Measurements from ENCODE around the gene TWF1. TPM values are rescaled to one million over a fixed set of nuclear protein-coding genes. Genes with fewer than 3 reads are reported as not detected.
A peak's percentile ranks its signal among the peaks of the same experiment; 100 is the strongest.
"Not testable (repeated sequence)": the region's sequence is repeated elsewhere in the genome, so short reads cannot be mapped to it uniquely, and the experiment has no call there.

TWF1 gene
- total RNA-seq, 2 donors from 2014 or later: 12.7 to 30.2 TPM

DNA sequence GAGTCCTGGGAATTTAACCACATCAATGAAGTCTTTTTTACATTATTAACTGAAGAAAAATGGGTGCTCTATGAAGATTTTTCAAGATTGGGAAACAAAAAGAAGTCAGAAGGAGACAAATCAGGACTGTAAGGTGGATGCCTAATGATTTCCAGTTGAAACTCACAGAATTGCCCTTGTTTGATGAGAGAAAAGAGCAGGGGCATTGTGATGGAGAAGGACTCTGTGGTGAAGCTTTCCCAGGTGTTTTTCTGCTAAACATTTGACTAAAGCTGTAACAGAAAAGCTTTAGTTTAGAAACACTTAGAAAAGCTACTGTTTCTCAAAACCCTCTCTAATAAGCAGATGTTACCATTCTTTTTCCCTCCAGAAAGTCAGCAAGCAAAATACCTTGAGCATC lies 41.6 kb downstream of the TWF1 start:
- no peak for ATAC-seq (replicated peaks)
- Mint-ChIP-seq H3K4me1 (peaks cover 24% of the 10 kb centered on the region), H3K27me3 (no peaks in the 10 kb centered on the region), H3K9me3 (no peaks in the 10 kb centered on the region), H3K4me3 (no peak overlapping the region), H3K36me3 (ENCODE audit: low read depth) (peaks cover 25% of the 10 kb centered on the region), H3K27ac (no peak overlapping the region)

DNA sequence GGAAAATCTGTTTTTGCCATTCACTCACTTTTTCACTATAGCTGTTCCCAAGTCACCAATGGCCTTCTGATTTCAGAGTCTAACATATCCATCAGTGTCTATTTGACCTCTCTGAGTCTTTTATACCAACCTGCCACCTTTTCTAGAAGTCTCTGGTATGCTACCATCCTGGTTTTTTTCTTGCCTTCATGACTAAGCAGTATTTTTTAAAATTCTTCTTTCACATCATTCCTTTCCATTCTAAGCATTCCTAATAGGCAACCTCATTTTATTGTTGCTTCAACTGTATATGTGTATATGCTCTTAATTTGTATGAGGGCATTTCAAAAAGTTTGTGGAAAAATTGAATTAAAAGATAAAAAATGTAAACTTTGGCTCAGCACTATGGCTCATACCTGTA lies 42.3 kb downstream of the TWF1 start:
- Mint-ChIP-seq H3K27ac (no peak overlapping the region), H3K4me3 (no peak overlapping the region), H3K36me3 (ENCODE audit: low read depth) (peaks cover 25% of the 10 kb centered on the region), H3K9me3 (no peaks in the 10 kb centered on the region), H3K27me3 (no peaks in the 10 kb centered on the region), H3K4me1 (peaks cover 24% of the 10 kb centered on the region)
- ATAC-seq (replicated peaks): no peak

GRCh38 chr12:43762596-43762995 lies 43.5 kb downstream of the TWF1 start:
- Mint-ChIP-seq H3K4me1 (peaks cover 29% of the 10 kb centered on the region), H3K27me3 (no peaks in the 10 kb centered on the region), H3K36me3 (ENCODE audit: low read depth) (peaks cover 29% of the 10 kb centered on the region), H3K27ac (no peak overlapping the region), H3K4me3 (peak overlapping the region; percentile 90), H3K9me3 (no peaks in the 10 kb centered on the region)
- no peak for ATAC-seq (replicated peaks)

DNA sequence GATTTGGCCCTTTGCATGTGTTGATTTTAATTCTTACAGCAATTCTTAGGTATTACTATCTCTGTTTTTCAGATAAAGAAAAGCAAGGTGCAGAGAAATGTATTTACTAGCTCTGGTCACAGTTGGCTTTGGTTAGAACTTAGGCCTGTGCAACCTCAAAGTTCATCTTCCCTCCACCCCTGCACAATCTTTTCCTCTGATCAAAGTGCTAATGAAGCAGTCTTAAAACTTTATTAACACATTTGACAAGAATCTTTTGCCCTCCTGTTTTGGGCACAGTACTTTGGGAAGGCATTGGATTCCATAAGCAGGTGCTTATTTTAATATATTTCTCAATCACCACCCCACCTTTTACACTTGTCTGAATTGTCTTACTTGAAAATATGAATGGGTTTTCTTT lies 44.6 kb downstream of the TWF1 start:
- H3K4me1 Mint-ChIP-seq: peaks cover 36% of the 10 kb centered on the region
- peaks cover 31% of the 10 kb centered on the region for H3K36me3 Mint-ChIP-seq (ENCODE audit: low read depth)
- peak overlapping the region; percentile 14 for H3K27ac Mint-ChIP-seq
- H3K27me3 Mint-ChIP-seq: no peaks in the 10 kb centered on the region
- peak overlapping the region; percentile 90 for H3K4me3 Mint-ChIP-seq
- no peaks in the 10 kb centered on the region for H3K9me3 Mint-ChIP-seq
- no peak for ATAC-seq (replicated peaks)

DNA sequence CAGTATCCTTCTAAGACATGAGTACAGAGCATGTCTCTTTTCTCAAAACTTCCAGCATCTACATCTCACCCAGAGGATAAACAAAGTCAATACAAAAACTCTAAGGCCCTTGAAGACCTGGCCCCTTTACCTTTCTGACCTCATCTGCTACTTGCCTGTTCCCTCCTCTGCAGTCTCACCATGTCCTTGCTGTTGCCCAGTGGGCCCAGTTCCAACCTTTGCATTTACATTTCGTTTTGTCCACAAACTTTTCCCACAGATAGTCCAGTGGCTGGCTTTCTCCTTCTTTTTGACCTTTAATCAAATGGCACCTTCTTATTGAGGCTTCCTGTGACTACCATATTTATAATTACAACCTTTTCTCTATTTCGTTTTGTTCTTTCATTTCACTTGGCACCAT lies 45.7 kb downstream of the TWF1 start:
- H3K36me3 Mint-ChIP-seq (ENCODE audit: low read depth): peaks cover 32% of the 10 kb centered on the region
- peaks cover 40% of the 10 kb centered on the region for H3K4me1 Mint-ChIP-seq
- peak overlapping the region; percentile 90 for H3K4me3 Mint-ChIP-seq
- H3K27ac Mint-ChIP-seq: peak overlapping the region; percentile 96
- no peaks in the 10 kb centered on the region for H3K9me3 Mint-ChIP-seq
- H3K27me3 Mint-ChIP-seq: no peaks in the 10 kb centered on the region
- no peak for ATAC-seq (replicated peaks)

DNA sequence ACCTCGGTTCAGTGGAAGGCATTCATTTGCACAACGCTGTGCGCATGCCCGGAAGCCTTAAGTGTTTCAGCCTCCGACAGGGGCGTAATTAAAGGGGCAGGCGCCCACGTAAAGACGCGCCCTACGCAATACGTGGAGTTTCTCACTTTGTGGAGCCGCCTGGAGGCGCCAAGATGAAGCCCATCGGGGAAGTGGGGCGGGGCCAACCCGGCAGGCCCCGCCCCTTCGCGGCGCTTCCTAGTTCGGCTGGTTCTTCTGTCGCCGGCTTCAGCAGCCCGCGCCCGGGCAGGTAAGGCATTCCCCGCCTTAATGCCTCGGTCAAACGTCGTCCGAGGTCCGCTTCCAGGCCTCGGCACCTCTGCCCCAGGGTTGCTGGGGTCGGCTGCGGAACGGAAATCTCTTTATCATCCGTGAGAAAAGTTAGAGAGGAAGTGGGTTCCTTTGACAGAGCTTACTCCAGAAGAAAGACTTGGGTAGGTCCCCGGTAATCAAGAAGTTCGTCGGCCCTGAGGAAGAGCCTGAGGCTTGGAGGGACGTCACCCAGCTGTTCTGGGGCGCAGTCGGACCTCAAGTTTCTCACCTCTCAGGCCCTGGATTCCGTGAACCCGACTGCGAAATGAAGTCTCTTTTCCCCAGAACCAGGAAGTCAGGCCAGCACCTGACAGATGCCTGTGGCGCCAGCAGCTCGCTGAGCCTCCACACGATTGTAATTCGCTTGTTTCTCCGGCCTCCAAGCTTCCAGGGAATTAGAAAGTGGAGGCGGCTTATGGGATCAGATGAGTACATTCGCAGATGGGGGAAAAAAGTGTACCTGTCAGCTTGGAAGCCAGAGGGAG lies 47.2 kb downstream of the TWF1 start, which contains the start of the genes IRAK4 and PUS7L:
TSS of gene IRAK4 (plus strand) at position 224 of the 836 bp plus-strand sequence. CDS start 9,161 bp downstream, outside the sequence.
TSS of gene PUS7L (minus strand) at position 63 of the 836 bp plus-strand sequence. CDS start 3,545 bp downstream, outside the sequence.
- Mint-ChIP-seq H3K4me1 (peaks cover 40% of the 10 kb centered on the region), H3K9me3 (no peaks in the 10 kb centered on the region), H3K27ac (peak within 1 kb of the TSS; percentile 96), H3K36me3 (ENCODE audit: low read depth) (peaks cover 46% of the 10 kb centered on the region), H3K27me3 (no peaks in the 10 kb centered on the region), H3K4me3 (peak within 1 kb of the TSS; percentile 90)
- peak; percentile 94 for ATAC-seq (replicated peaks)

- Mint-ChIP-seq H3K36me3 (ENCODE audit: low read depth) (peaks cover 46% of the 10 kb centered on the region), H3K9me3 (no peaks in the 10 kb centered on the region), H3K4me1 (peaks cover 35% of the 10 kb centered on the region), H3K4me3 (peak overlapping the region; percentile 90), H3K27ac (peak overlapping the region; percentile 96), H3K27me3 (no peaks in the 10 kb centered on the region)
- ATAC-seq (replicated peaks): peak; percentile 10
These were observed 47.8 kb downstream of the TWF1 start for GRCh38 chr12:43758247-43758727.

GRCh38 chr12:43754015-43754414 lies 52.1 kb downstream of the TWF1 start:
- H3K9me3 Mint-ChIP-seq: no peaks in the 10 kb centered on the region
- ATAC-seq (replicated peaks): no peak
- peaks cover 22% of the 10 kb centered on the region for H3K4me1 Mint-ChIP-seq
- peaks cover 61% of the 10 kb centered on the region for H3K36me3 Mint-ChIP-seq (ENCODE audit: low read depth)
- no peak overlapping the region for H3K27ac Mint-ChIP-seq
- H3K27me3 Mint-ChIP-seq: no peaks in the 10 kb centered on the region
- H3K4me3 Mint-ChIP-seq: peak overlapping the region; percentile 39

GRCh38 chr12:43751360-43751759 lies 54.8 kb downstream of the TWF1 start:
- H3K4me1 Mint-ChIP-seq; H3K27me3 Mint-ChIP-seq; H3K9me3 Mint-ChIP-seq; H3K4me3 Mint-ChIP-seq; H3K27ac Mint-ChIP-seq; ATAC-seq (replicated peaks): not testable (repeated sequence)
- peaks cover 62% of the 10 kb centered on the region for H3K36me3 Mint-ChIP-seq (ENCODE audit: low read depth)

GRCh38 chr12:43750814-43751213 lies 55.3 kb downstream of the TWF1 start:
- Mint-ChIP-seq H3K4me3 (no peak overlapping the region), H3K4me1 (peaks cover 5% of the 10 kb centered on the region), H3K27me3 (no peaks in the 10 kb centered on the region), H3K36me3 (ENCODE audit: low read depth) (peaks cover 67% of the 10 kb centered on the region), H3K9me3 (no peaks in the 10 kb centered on the region), H3K27ac (no peak overlapping the region)
- ATAC-seq (replicated peaks): no peak

DNA sequence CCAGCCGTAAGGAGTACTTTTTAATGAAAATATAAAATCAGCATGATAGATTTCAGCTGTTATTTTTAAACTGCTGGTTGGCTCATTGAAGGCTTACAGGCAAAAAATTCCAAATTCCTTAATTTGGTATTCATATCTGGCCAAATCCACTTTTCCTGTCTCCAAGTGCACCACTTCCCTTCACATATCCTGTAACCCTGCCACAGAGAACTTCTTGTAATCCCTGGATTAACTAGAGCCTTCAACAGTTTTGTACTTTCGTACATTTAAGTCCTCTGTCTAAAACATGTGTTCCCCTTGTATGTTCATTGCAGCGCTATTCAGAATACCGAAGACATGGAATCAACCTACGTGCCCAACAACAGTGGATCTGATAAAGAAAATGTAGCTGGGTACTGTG lies 57.1 kb downstream of the TWF1 start:
- Mint-ChIP-seq H3K9me3 (no peaks in the 10 kb centered on the region), H3K4me1 (peaks cover 5% of the 10 kb centered on the region), H3K27ac (no peak overlapping the region), H3K4me3 (no peak overlapping the region), H3K27me3 (no peaks in the 10 kb centered on the region), H3K36me3 (ENCODE audit: low read depth) (peaks cover 70% of the 10 kb centered on the region)
- ATAC-seq (replicated peaks): no peak

DNA sequence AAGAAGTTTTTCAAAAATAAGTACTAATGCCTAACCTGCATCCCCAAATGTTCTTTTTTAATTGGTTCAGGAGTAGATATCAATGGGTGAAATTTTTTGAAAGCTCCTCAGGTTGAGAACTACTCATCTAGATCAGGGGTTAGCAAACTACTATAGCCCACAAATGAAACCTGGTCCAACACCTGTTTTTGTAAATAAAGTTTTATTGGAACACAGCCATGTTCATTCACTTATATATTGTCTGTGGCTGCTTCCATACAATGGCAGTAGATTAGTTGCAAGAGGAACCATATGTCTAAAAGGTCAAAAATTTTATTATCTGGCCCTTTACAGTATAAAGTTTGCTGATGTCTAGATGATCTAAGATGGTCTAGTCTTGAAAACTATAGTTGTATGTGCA lies 61.3 kb downstream of the TWF1 start:
- Mint-ChIP-seq H3K4me1 (no peaks in the 10 kb centered on the region), H3K9me3 (no peaks in the 10 kb centered on the region), H3K27me3 (no peaks in the 10 kb centered on the region), H3K4me3 (no peak overlapping the region), H3K27ac (no peak overlapping the region), H3K36me3 (ENCODE audit: low read depth) (peaks cover 73% of the 10 kb centered on the region)
- ATAC-seq (replicated peaks): no peak
